ENCODE measurements around the gene ELAC2.

The ELAC2 gene

GRCh38 chr17:13017655-13018459 is at the start of gene ELAC2:
TSS of gene ELAC2 (minus strand) at chr17:13018027. CDS start at chr17:13017947, 80 bp downstream.
- DNase-seq: peak; percentile 96
- ATAC-seq: peak; percentile 99

GRCh38 chr17:13065032-13065431 is 47.2 kb upstream of the ELAC2 start:
- DNase-seq (no peak), ATAC-seq (no peak)

- ATAC-seq: no peak
- no peak for DNase-seq
Measured at GRCh38 chr17:13055131-13055530, 37.3 kb upstream of the ELAC2 start.

GRCh38 chr17:13054666-13055065 is 36.8 kb upstream of the ELAC2 start:
- ATAC-seq: no peak

GRCh38 chr17:13051915-13052314 is 34.1 kb upstream of the ELAC2 start:
- ATAC-seq: no peak

More at GRCh38 chr17:13054666-13055065, 36.8 kb upstream of the ELAC2 start:
- DNase-seq: no peak

GRCh38 chr17:13047011-13047606 is 29.3 kb upstream of the ELAC2 start:
- ATAC-seq (no peak), DNase-seq (no peak)

More at GRCh38 chr17:13051915-13052314, 34.1 kb upstream of the ELAC2 start:
- no peak for DNase-seq

GRCh38 chr17:13046361-13046760 is 28.5 kb upstream of the ELAC2 start:
- DNase-seq (no peak), ATAC-seq (no peak)

GRCh38 chr17:13044572-13045065 is 26.8 kb upstream of the ELAC2 start:
- DNase-seq (no peak), ATAC-seq (no peak)

GRCh38 chr17:13038931-13039665 is 21.3 kb upstream of the ELAC2 start:
- DNase-seq (no peak), ATAC-seq (no peak)

GRCh38 chr17:13036751-13037150 is 18.9 kb upstream of the ELAC2 start:
- DNase-seq (no peak), ATAC-seq (no peak)

GRCh38 chr17:13035420-13035819 is 17.6 kb upstream of the ELAC2 start:
- no peak for DNase-seq
- no peak for ATAC-seq

GRCh38 chr17:13031718-13032350 is 14.0 kb upstream of the ELAC2 start:
- ATAC-seq (no peak), DNase-seq (peak; percentile 50)

GRCh38 chr17:13030459-13031300 is 12.9 kb upstream of the ELAC2 start:
- ATAC-seq (no peak), DNase-seq (peak; percentile 47)

GRCh38 chr17:13030056-13030455 is 12.2 kb upstream of the ELAC2 start:
- no peak for DNase-seq
- ATAC-seq: no peak

GRCh38 chr17:13029340-13029739 is 11.5 kb upstream of the ELAC2 start:
- ATAC-seq: no peak
- DNase-seq: no peak

- no peak for ATAC-seq
- DNase-seq: no peak
Measured at GRCh38 chr17:13027246-13027645, 9.4 kb upstream of the ELAC2 start.

- ATAC-seq: no peak
- no peak for DNase-seq
Measured at GRCh38 chr17:13025687-13026086, 7.9 kb upstream of the ELAC2 start.

- no peak for ATAC-seq
- no peak for DNase-seq
Measured at GRCh38 chr17:13025258-13025627, 7.4 kb upstream of the ELAC2 start.

GRCh38 chr17:13024526-13025257 is 6.9 kb upstream of the ELAC2 start:
- DNase-seq (peak; percentile 73), ATAC-seq (peak; percentile 86)

- ATAC-seq (no peak), DNase-seq (no peak)
Measured at GRCh38 chr17:13024016-13024415, 6.2 kb upstream of the ELAC2 start.
